WTC11 (cell line): ENCODE results near the gene LPAR3. TPM values are rescaled to one million over a fixed set of nuclear protein-coding genes. Genes with fewer than 3 reads are reported as not detected.

Source experiments
- ATAC-seq: fragments of 200-7000 bp; cut with Tn5 transposase; 2 replicates; pipeline ENCODE4 v1.10.0; 2021; ENCODE audit warnings: mild to moderate bottlenecking, moderate library complexity
- CTCF ChIA-PET: fragments of 300-600 bp; sonication (Branson Sonifier 250); formaldehyde crosslinking; loops from one replicate; lab custom pipeline; 2021; ENCODE audit warnings: antibody characterized with exemption; lab: Charles Lee
- POLR2A ChIA-PET: fragments of 350-600 bp; sonication (Branson Sonifier 250); formaldehyde crosslinking; loops from one replicate; lab custom pipeline; 2021; ENCODE audit warnings: antibody characterized with exemption; lab: Charles Lee
- DNase-seq: peaks from one replicate; pipeline ENCODE4 v3.0.0; 2021; ENCODE audit warnings: low spot score
- H3K27ac Mint-ChIP-seq: 2 replicates; pipeline ENCODE4 v1.8.0; 2021; ENCODE audit warnings: mixed read lengths
- H3K27me3 Mint-ChIP-seq: 2 replicates; pipeline ENCODE4 v1.8.0; 2021; ENCODE audit warnings: low read depth, mild to moderate bottlenecking, moderate library complexity, mixed read lengths
- H3K36me3 Mint-ChIP-seq: 2 replicates; pipeline ENCODE4 v1.8.0; 2021; ENCODE audit warnings: mixed read lengths
- H3K4me1 Mint-ChIP-seq: 2 replicates; pipeline ENCODE4 v1.8.0; 2022; ENCODE audit warnings: mixed read lengths
- H3K4me3 Mint-ChIP-seq: 2 replicates; pipeline ENCODE4 v1.8.0; 2021; ENCODE audit warnings: mild to moderate bottlenecking, moderate library complexity, mixed read lengths
- H3K9me3 Mint-ChIP-seq: 2 replicates; pipeline ENCODE4 v1.8.0; 2021; ENCODE audit warnings: mixed read lengths
- ELF4 ChIP-seq: sonication (generic); formaldehyde crosslinking; IDR thresholded peaks from 2 replicates; pipeline ENCODE4 v1.8.1; 2022; ENCODE audit warnings: low read depth, mild to moderate bottlenecking, moderate library complexity, missing genetic modification reagents
- ERG ChIP-seq: fragments of 250-450 bp; sonication (Bioruptor Pico); IDR thresholded peaks from 2 replicates; pipeline ENCODE4 v1.8.0; 2021; ENCODE audit warnings: mild to moderate bottlenecking
- FOXP1 ChIP-seq: sonication (generic); formaldehyde crosslinking; IDR thresholded peaks from 2 replicates; pipeline ENCODE4 v1.8.0; 2022; ENCODE audit warnings: missing genetic modification reagents, mild to moderate bottlenecking, moderate library complexity, borderline replicate concordance
- GTF2I ChIP-seq: fragments of 250-450 bp; sonication (Bioruptor Pico); conservative IDR thresholded peaks from 2 replicates; pipeline ENCODE4 v1.4.0; 2021; ENCODE audit warnings: mild to moderate bottlenecking
- NFYB ChIP-seq: sonication (generic); formaldehyde crosslinking; conservative IDR thresholded peaks from 2 replicates; pipeline ENCODE4 v1.8.0; 2022; ENCODE audit warnings: low read depth, missing genetic modification reagents
- NR3C1 ChIP-seq: sonication (generic); formaldehyde crosslinking; conservative IDR thresholded peaks from 2 replicates; pipeline ENCODE4 v1.8.1; 2023; ENCODE audit warnings: low read depth, mild to moderate bottlenecking, missing genetic modification reagents
- RORB ChIP-seq: fragments of 250-450 bp; sonication (Bioruptor Pico); IDR thresholded peaks from 2 replicates; pipeline ENCODE4 v1.9.0; 2021; ENCODE audit warnings: mild to moderate bottlenecking
- ZNF121 ChIP-seq: sonication (generic); formaldehyde crosslinking; IDR thresholded peaks from 2 replicates; pipeline ENCODE4 v1.8.0; 2023; ENCODE audit warnings: missing genetic modification reagents
- ZNF219 ChIP-seq: sonication (generic); formaldehyde crosslinking; IDR thresholded peaks from 2 replicates; pipeline ENCODE4 v1.8.0; 2023; ENCODE audit warnings: missing genetic modification reagents, mild to moderate bottlenecking, borderline replicate concordance
- ZNF232 ChIP-seq: sonication (generic); formaldehyde crosslinking; IDR thresholded peaks from 2 replicates; pipeline ENCODE4 v1.8.0; 2022; ENCODE audit warnings: mild to moderate bottlenecking, missing genetic modification reagents
- ZNF416 ChIP-seq: fragments of 250-450 bp; sonication (Bioruptor Pico); IDR thresholded peaks from 2 replicates; pipeline ENCODE4 v1.9.0; 2021; ENCODE audit warnings: mild to moderate bottlenecking, inconsistent platforms
- ZSCAN18 ChIP-seq: fragments of 250-450 bp; sonication (Bioruptor Pico); IDR thresholded peaks from 2 replicates; pipeline ENCODE4 v2.1.2; 2022; ENCODE audit warnings: mild to moderate bottlenecking, moderate library complexity
- total RNA-seq: library from RNA; stranded (reverse); gene quantifications from 3 replicates; pipeline ENCODE4 v1.2.3, GENCODE V29; 2021
- TF ChIP-seq, protein P1 (sequence below): sonication (generic); formaldehyde crosslinking; IDR thresholded peaks from 2 replicates; pipeline ENCODE4 v1.8.1; 2022; ENCODE audit warnings: mild to moderate bottlenecking, missing genetic modification reagents, moderate library complexity, borderline replicate concordance
- TF ChIP-seq, protein P2 (sequence below): sonication (generic); formaldehyde crosslinking; conservative IDR thresholded peaks from 2 replicates; pipeline ENCODE4 v1.8.1; 2023; ENCODE audit warnings: mild to moderate bottlenecking, low read depth, missing genetic modification reagents, moderate library complexity

LPAR3 gene
- total RNA-seq, 1 experiment from 2014 or later: 33.3 TPM

- H3K4me1 Mint-ChIP-seq: no peaks in the 10 kb centered on the region
- TF ChIP-seq ZNF121 (CRISPR knock-in tag) (no peak), ZSCAN18 (no peak)
- TF ChIP-seq, all 79 proteins: peak for 0
- no peak overlapping the region for H3K27ac Mint-ChIP-seq
- DNase-seq: no peak
- ATAC-seq: no peak
- no peak overlapping the region for H3K4me3 Mint-ChIP-seq
- H3K36me3 Mint-ChIP-seq: no peaks in the 10 kb centered on the region
- no peaks in the 10 kb centered on the region for H3K27me3 Mint-ChIP-seq
- peaks cover 5% of the 10 kb centered on the region for H3K9me3 Mint-ChIP-seq
- ChIA-PET CTCF (interaction anchor here (1.0 kb wide), 1 partner anchor 18 kb away, joined by 3 read pairs; no protein-coding TSS in a partner anchor), POLR2A (no interaction called here)
Measured at GRCh38 chr1:84800090-84801073, 92.6 kb downstream of the LPAR3 start.

DNA sequence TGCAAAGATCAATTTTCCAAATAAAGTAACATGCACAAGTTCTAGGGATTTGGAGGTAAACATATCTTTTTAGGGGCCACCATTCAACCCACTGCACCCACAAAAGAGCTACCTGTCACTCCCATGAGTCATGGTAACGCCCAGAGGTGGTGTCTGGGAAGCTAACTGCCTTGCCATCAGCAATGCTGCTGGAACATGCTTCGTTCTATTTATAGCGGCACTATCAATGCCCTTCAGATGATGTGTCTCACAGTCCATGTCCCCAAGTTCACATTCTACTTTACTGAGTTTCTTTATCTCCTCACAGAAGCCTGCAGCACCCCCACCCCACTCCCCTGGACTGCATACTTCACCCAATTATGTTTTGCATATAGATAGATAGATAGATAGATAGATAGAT lies 95.4 kb downstream of the LPAR3 start:
- Mint-ChIP-seq H3K27me3 (no peaks in the 10 kb centered on the region), H3K4me1 (no peaks in the 10 kb centered on the region), H3K27ac (no peak overlapping the region), H3K36me3 (0 out of 2 replicates have a peak, but pooled peaks cover under 1% of the 10 kb centered on the region), H3K9me3 (peaks cover 7% of the 10 kb centered on the region), H3K4me3 (no peak overlapping the region)
- ChIA-PET POLR2A (no interaction called here), CTCF (interaction anchor here (1.4 kb wide), 1 partner anchor 15 kb away, joined by 4 read pairs; no protein-coding TSS in a partner anchor)
- ATAC-seq (no peak), DNase-seq (no peak)
- no peak for TF ChIP-seq FOXP1 (CRISPR knock-in tag)
- TF ChIP-seq ZNF219 (CRISPR knock-in tag): no peak
- TF ChIP-seq ELF4 (CRISPR knock-in tag): no peak
- TF ChIP-seq GTF2I (CRISPR knock-in tag): no peak
- no peak for TF ChIP-seq NR3C1 (CRISPR knock-in tag)
- TF ChIP-seq ERG (CRISPR knock-in tag): no peak

DNA sequence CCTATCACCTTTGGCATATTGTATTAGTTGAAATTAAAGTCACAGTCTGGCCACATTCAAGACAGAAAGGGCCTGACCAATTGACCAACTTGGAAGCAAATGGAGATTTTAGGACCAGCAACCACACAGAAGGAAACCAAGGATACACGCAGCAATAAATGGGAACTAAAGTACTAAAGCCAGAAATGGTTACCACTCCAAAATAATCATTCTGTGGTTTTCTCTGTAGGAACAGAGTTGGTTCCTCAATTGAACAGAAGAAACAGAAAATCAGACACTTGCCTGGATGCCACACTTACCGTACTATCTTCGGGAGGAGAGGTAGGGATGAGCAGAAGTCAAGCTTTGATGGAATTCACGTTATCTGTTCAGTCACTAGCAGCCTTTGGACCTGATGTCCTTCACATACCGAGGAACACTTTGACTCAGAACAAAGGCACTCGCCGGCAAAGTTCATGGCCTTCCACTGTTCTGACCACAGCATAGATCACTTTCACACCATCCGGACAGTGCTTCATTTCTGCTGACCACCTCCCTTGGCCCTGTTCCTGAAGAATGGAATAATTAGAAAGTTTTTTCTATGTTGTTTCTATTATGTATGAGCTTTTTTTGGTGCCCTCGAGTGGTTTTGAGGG lies 96.9 kb downstream of the LPAR3 start:
- Mint-ChIP-seq H3K9me3 (peaks cover 17% of the 10 kb centered on the region), H3K27me3 (no peaks in the 10 kb centered on the region), H3K4me1 (no peaks in the 10 kb centered on the region), H3K27ac (no peak overlapping the region), H3K36me3 (0 out of 2 replicates have a peak, but pooled peaks cover 3% of the 10 kb centered on the region), H3K4me3 (no peak overlapping the region)
- TF ChIP-seq NFYB (CRISPR knock-in tag): no peak
- TF ChIP-seq ZNF232 (CRISPR knock-in tag): no peak
- TF ChIP-seq RORB (CRISPR knock-in tag): no peak
- no peak for TF ChIP-seq ZNF416 (CRISPR knock-in tag)
- TF ChIP-seq, protein P1, sequence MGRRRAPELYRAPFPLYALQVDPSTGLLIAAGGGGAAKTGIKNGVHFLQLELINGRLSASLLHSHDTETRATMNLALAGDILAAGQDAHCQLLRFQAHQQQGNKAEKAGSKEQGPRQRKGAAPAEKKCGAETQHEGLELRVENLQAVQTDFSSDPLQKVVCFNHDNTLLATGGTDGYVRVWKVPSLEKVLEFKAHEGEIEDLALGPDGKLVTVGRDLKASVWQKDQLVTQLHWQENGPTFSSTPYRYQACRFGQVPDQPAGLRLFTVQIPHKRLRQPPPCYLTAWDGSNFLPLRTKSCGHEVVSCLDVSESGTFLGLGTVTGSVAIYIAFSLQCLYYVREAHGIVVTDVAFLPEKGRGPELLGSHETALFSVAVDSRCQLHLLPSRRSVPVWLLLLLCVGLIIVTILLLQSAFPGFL (CRISPR knock-in tag): no peak
- TF ChIP-seq, protein P2, sequence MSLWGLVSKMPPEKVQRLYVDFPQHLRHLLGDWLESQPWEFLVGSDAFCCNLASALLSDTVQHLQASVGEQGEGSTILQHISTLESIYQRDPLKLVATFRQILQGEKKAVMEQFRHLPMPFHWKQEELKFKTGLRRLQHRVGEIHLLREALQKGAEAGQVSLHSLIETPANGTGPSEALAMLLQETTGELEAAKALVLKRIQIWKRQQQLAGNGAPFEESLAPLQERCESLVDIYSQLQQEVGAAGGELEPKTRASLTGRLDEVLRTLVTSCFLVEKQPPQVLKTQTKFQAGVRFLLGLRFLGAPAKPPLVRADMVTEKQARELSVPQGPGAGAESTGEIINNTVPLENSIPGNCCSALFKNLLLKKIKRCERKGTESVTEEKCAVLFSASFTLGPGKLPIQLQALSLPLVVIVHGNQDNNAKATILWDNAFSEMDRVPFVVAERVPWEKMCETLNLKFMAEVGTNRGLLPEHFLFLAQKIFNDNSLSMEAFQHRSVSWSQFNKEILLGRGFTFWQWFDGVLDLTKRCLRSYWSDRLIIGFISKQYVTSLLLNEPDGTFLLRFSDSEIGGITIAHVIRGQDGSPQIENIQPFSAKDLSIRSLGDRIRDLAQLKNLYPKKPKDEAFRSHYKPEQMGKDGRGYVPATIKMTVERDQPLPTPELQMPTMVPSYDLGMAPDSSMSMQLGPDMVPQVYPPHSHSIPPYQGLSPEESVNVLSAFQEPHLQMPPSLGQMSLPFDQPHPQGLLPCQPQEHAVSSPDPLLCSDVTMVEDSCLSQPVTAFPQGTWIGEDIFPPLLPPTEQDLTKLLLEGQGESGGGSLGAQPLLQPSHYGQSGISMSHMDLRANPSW (CRISPR knock-in tag): no peak
- DNase-seq: no peak
- CTCF ChIA-PET: interaction anchor here (1.2 to 1.9 kb wide), 2 partner anchors 14 to 149 kb away, joined by 3 to 13 read pairs; no protein-coding TSS in a partner anchor
- POLR2A ChIA-PET: no interaction called here
- ATAC-seq: no peak
